ENCODE results near the gene IFT22. TPM values are rescaled to one million over a fixed set of nuclear protein-coding genes. Genes with fewer than 3 reads are reported as not detected.

IFT22 gene
- total and polyA plus RNA-seq, 2 of the 8 experiments (the other 6 are each of a cell fraction or from before 2014, with no cell fraction given), result 17.7 to 18.9 TPM

DNA sequence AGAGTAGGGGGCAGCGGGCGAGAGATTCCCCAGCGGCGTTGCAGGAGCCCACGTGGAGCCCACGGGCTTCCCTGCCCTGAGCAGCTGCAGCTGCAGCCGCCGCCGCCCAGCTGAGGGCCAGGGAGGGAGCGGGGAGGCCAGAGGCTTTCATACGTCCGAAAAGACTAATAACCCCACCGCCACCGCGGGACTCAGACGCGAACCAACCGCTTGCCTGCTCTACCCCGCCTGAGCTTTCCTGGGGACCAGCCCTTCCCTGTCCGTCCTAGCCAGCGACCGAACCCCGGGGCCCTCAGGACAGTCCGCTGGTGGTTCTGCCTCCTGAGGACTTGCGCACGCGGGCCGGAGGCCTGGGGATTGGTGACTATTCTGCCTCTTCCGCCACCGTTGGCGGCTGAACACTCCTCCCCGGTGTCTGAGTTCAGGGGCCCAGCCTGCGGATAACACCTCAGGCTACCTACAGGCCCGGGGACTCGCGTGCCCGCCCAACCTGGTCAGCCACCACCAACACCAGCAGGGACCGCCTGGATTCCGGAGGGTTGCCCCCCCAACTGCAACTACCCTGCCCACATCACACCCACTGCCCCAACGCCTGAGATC is 18.4 kb downstream of the IFT22 start:
- WGBS, 2 experiments (ENCODE audit: extremely low coverage in 1 of 2, insufficient coverage in 1 of 2, insufficient read length in 1 of 2, insufficient replicate concordance in 2 of 2, low coverage in 1 of 2, low lambda C conversion rate in 2 of 2, missing lambda C conversion rate in 1 of 2), result 52% methylated on average over 29 of the region's 40 CpGs; no CpG with 5 or more reads in 1 of the 2 experiments
- Histone ChIP-seq H3K4ac (replicated peaks; ENCODE audit: insufficient read length, low read depth, low read length) (no peak overlapping the region), H4K5ac (ENCODE audit: insufficient read length, low read depth, low read length) (peak overlapping the region; percentile 83), H3K18ac (ENCODE audit: extremely low read depth, low read length) (peak overlapping the region; percentile 60), H3K23ac (ENCODE audit: insufficient read length) (no peak overlapping the region), H3K4me3 (ENCODE audit: extremely low read depth in 1 of 4, insufficient read depth in 2 of 4, low read depth in 3 of 4, low read length in 4 of 4) (peak overlapping the region; percentile 45 to 97 (median 48)), H2BK15ac (ENCODE audit: low read length) (no peak overlapping the region), H2AK5ac (ENCODE audit: low read depth, low read length) (peak overlapping the region; percentile 75; the same call in 1 of the 2 replicates), H4K20me1 (replicated peaks in 1 of 2; ENCODE audit: control insufficient read depth in 1 of 2, insufficient read depth in 2 of 2, low read length in 2 of 2) (peaks cover 0 to 7% of the 10 kb centered on the region in 2 experiments), H3K4me1 (replicated peaks in 1 of 4; ENCODE audit: control insufficient read depth in 3 of 4, insufficient read depth in 4 of 4, low read length in 3 of 4) (peaks cover 0 to 12% (median 4%) of the 10 kb centered on the region in 4 experiments; a peak in 4 of 7 replicates), H3K9me3 (ENCODE audit: insufficient read depth in 2 of 2, low read depth in 1 of 2, low read length in 1 of 2) (no peaks in the 10 kb centered on the region; a peak in 1 of 4 replicates), H3K23me2 (ENCODE audit: low read depth, low read length) (peaks cover 9% of the 10 kb centered on the region; the same call in 1 of the 2 replicates), H2BK20ac (ENCODE audit: low read length) (no peak overlapping the region), H3K27me3 (replicated peaks in 1 of 4; ENCODE audit: control insufficient read depth in 3 of 4, extremely low read depth in 1 of 4, insufficient read depth in 3 of 4, low read length in 3 of 4) (no peaks in the 10 kb centered on the region), H4K91ac (replicated peaks; ENCODE audit: insufficient read length, low read length) (no peak overlapping the region), H3K9ac (replicated peaks in 1 of 4; ENCODE audit: extremely low read depth in 1 of 4, low read depth in 3 of 4, low read length in 3 of 4) (peak overlapping the region in 3 of 4 experiments; percentile 8 to 25 (median 23); a peak in 5 of 7 replicates), H3K56ac (replicated peaks; ENCODE audit: insufficient read length, low read depth, low read length) (no peak overlapping the region), H2BK120ac (replicated peaks; ENCODE audit: low read depth, low read length) (no peak overlapping the region), H3K4me2 (ENCODE audit: insufficient read depth in 1 of 2, low read depth in 2 of 2, low read length in 2 of 2) (peak overlapping the region; percentile 60 to 95), H3K79me1 (ENCODE audit: low read depth, low read length) (no peaks in the 10 kb centered on the region; the same call in 1 of the 2 replicates), H3K27ac (ENCODE audit: low read depth, low read length) (peak overlapping the region; percentile 64), H2BK5ac (ENCODE audit: low read depth, low read length) (peak overlapping the region; percentile 78), H4K8ac (ENCODE audit: extremely low read depth, insufficient read depth, low read length) (peak overlapping the region; percentile 57; the same call in 1 of the 2 replicates), H3K79me2 (ENCODE audit: control insufficient read depth in 1 of 2, insufficient read depth in 2 of 2, low read length in 2 of 2) (peaks cover 7 to 70% of the 10 kb centered on the region in 2 experiments), H2BK12ac (ENCODE audit: low read depth, low read length) (no peak overlapping the region; the same call in 1 of the 2 replicates), H3K36me3 (ENCODE audit: control insufficient read depth in 2 of 4, insufficient read depth in 4 of 4, low read length in 3 of 4) (peaks cover 4 to 49% (median 17%) of the 10 kb centered on the region in 4 experiments; a peak in 7 of 8 replicates), H3K14ac (ENCODE audit: insufficient read length) (no peak overlapping the region), H2AFZ (ENCODE audit: low read length) (no peak overlapping the region)
- DNase-seq (ENCODE audit: low read depth in 1 of 2, low spot score in 2 of 2), result peak in 1 of 2 experiments; percentile 69
- CTCF ChIA-PET (ENCODE audit: partially characterized antibody), result interaction anchor here (0.5 to 0.7 kb wide), 2 partner anchors 12 to 137 kb away, joined by 3 read pairs; no protein-coding TSS in a partner anchor
- POLR2A ChIA-PET (ENCODE audit: partially characterized antibody), result interaction anchor here (0.6 to 11.4 kb wide), 15 partner anchors 12 to 85 kb away, joined by 3 to 144 read pairs (median 4); partner anchors contain the start of genes COL26A1, IFT22 and ZNHIT1
- no peak for FAIRE-seq
- peak in 1 of 2 experiments; percentile 54; a peak in 1 of 3 replicates for TF ChIP-seq POLR2A (IDR thresholded peaks at IDR 0.05; ENCODE audit: control extremely low read depth in 1 of 2, low read depth in 2 of 2, low read length in 2 of 2)
- TF ChIP-seq, protein P1, sequence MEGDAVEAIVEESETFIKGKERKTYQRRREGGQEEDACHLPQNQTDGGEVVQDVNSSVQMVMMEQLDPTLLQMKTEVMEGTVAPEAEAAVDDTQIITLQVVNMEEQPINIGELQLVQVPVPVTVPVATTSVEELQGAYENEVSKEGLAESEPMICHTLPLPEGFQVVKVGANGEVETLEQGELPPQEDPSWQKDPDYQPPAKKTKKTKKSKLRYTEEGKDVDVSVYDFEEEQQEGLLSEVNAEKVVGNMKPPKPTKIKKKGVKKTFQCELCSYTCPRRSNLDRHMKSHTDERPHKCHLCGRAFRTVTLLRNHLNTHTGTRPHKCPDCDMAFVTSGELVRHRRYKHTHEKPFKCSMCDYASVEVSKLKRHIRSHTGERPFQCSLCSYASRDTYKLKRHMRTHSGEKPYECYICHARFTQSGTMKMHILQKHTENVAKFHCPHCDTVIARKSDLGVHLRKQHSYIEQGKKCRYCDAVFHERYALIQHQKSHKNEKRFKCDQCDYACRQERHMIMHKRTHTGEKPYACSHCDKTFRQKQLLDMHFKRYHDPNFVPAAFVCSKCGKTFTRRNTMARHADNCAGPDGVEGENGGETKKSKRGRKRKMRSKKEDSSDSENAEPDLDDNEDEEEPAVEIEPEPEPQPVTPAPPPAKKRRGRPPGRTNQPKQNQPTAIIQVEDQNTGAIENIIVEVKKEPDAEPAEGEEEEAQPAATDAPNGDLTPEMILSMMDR (IDR thresholded peaks at IDR 0.05; ENCODE audit: control extremely low read depth in 1 of 3, insufficient read depth in 1 of 3, low read depth in 1 of 3, low read length in 3 of 3), result no peak
- TF ChIP-seq RXRA (IDR thresholded peaks at IDR 0.05; ENCODE audit: insufficient read depth, low read depth, low read length), result no peak
- TF ChIP-seq, protein P2, sequence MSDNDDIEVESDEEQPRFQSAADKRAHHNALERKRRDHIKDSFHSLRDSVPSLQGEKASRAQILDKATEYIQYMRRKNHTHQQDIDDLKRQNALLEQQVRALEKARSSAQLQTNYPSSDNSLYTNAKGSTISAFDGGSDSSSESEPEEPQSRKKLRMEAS (IDR thresholded peaks at IDR 0.05), result peak; percentile 5; the same call in 1 of the 2 replicates
- 0 out of 2 replicates have a peak, but pooled peaks have one; percentile 20 for TF ChIP-seq TAF1 (IDR thresholded peaks at IDR 0.05; ENCODE audit: low read depth, low read length)
- TF ChIP-seq ASH2L (IDR thresholded peaks at IDR 0.05; ENCODE audit: low read length), result no peak
- TF ChIP-seq PHF8 (conservative IDR thresholded peaks at IDR 0.05; ENCODE audit: low read depth, low read length), result 0 out of 2 replicates have a peak, but pooled peaks have one; percentile 7
- 0 out of 2 replicates have a peak, but pooled peaks have one; percentile 32 for TF ChIP-seq GABPA (IDR thresholded peaks at IDR 0.05; ENCODE audit: borderline replicate concordance, insufficient read depth, low read length)
- TF ChIP-seq SIRT6 (IDR thresholded peaks at IDR 0.05; ENCODE audit: low read length), result no peak

Data from H1 (cell line).